H1 (cell line): ENCODE data around the gene NPR1. TPM values are rescaled to one million over a fixed set of nuclear protein-coding genes. Genes with fewer than 3 reads are reported as not detected.

Source experiments
- CTCF ChIA-PET: fragments of 300-600 bp; sonication (Branson Sonifier 250); formaldehyde crosslinking; loops from one replicate; lab custom pipeline; 2021; ENCODE audit not compliant: partially characterized antibody; lab: Charles Lee
- POLR2A ChIA-PET: fragments of 300-600 bp; sonication (Branson Sonifier 250); formaldehyde crosslinking; loops from one replicate; lab custom pipeline; 2021; ENCODE audit warnings: inconsistent platforms; ENCODE audit not compliant: partially characterized antibody; lab: Charles Lee
- DNase-seq, 2 experiments: peaks; one replicate each; pipeline versions ENCODE4 v3.0.0 to v3.0.0-alpha.2; 2010 to 2022; ENCODE audit warnings: low spot score in 2 of 2, low read depth in 1 of 2, mixed read lengths in 1 of 2
- FAIRE-seq: peaks from 2 replicates; lab custom pipeline; 2011; peaks lifted over from hg19 to GRCh38; lab: Jason Lieb, UNC
- H2AFZ ChIP-seq: 2 replicates; pipeline ENCODE4 v1.8.1; 2012; ENCODE audit warnings: low read length, inconsistent platforms
- H2AK5ac ChIP-seq: 2 replicates; pipeline ENCODE4 v1.6.1; 2013; ENCODE audit warnings: low read depth, low read length
- H2BK120ac ChIP-seq: replicated peaks from 2 replicates; pipeline ENCODE3; 2013; ENCODE audit warnings: low read depth, low read length, inconsistent platforms
- H2BK12ac ChIP-seq: 2 replicates; pipeline ENCODE4 v1.6.1; 2013; ENCODE audit warnings: low read depth, low read length
- H2BK15ac ChIP-seq: 2 replicates; pipeline ENCODE4 v1.6.1; 2013; ENCODE audit warnings: low read length
- H2BK20ac ChIP-seq: 2 replicates; pipeline ENCODE4 v1.6.1; 2013; ENCODE audit warnings: low read length
- H2BK5ac ChIP-seq: 2 replicates; pipeline ENCODE4 v1.6.1; 2013; ENCODE audit warnings: low read depth, low read length
- H3K14ac ChIP-seq: 2 replicates; pipeline ENCODE4 v1.6.1; 2013; ENCODE audit warnings: inconsistent platforms; ENCODE audit not compliant: insufficient read length
- H3K18ac ChIP-seq: 2 replicates; pipeline ENCODE4 v1.6.1; 2013; ENCODE audit warnings: low read length; ENCODE audit errors: extremely low read depth
- H3K23ac ChIP-seq: 2 replicates; pipeline ENCODE4 v1.6.1; 2013; ENCODE audit warnings: inconsistent platforms; ENCODE audit not compliant: insufficient read length
- H3K23me2 ChIP-seq: 2 replicates; pipeline ENCODE4 v1.6.1; 2013; ENCODE audit warnings: low read depth, low read length
- H3K27ac ChIP-seq: 2 replicates; pipeline ENCODE4 v1.6.1; 2011; ENCODE audit warnings: low read depth, low read length, inconsistent platforms
- H3K27me3 ChIP-seq, 4 experiments: replicated peaks in 1 of 4; 1 replicate in 1 of 4; 2 replicates in 3 of 4; pipeline versions ENCODE4 v1.6.1 to v1.8.1; 2011 to 2013; ENCODE audit warnings: low read length in 3 of 4, mild to moderate bottlenecking in 3 of 4, inconsistent platforms in 2 of 4, mixed read lengths in 2 of 4, moderate library complexity in 1 of 4; ENCODE audit not compliant: control insufficient read depth in 3 of 4, insufficient read depth in 3 of 4; ENCODE audit errors: extremely low read depth in 1 of 4
- H3K36me3 ChIP-seq, 4 experiments: 2 replicates each; pipeline versions ENCODE4 v1.6.1 to v1.8.1; 2011 to 2013; ENCODE audit warnings: mild to moderate bottlenecking in 4 of 4, low read length in 3 of 4, moderate library complexity in 2 of 4, control low read depth in 1 of 4, inconsistent platforms in 1 of 4; ENCODE audit not compliant: insufficient read depth in 4 of 4, control insufficient read depth in 2 of 4
- H3K4ac ChIP-seq: replicated peaks from 2 replicates; pipeline ENCODE3; 2013; ENCODE audit warnings: low read length, low read depth, mixed read lengths, inconsistent platforms; ENCODE audit not compliant: insufficient read length
- H3K4me1 ChIP-seq, 4 experiments: replicated peaks in 1 of 4; 1 replicate in 1 of 4; 2 replicates in 3 of 4; pipeline versions ENCODE4 v1.6.1 to v1.8.1; 2011 to 2013; ENCODE audit warnings: low read length in 3 of 4, inconsistent platforms in 2 of 4, mixed read lengths in 1 of 4; ENCODE audit not compliant: insufficient read depth in 4 of 4, control insufficient read depth in 3 of 4
- H3K4me2 ChIP-seq, 2 experiments: 2 replicates each; pipeline versions ENCODE4 v1.6.1 to v1.8.1; 2011 to 2013; ENCODE audit warnings: low read depth in 2 of 2, low read length in 2 of 2, control low read depth in 1 of 2, inconsistent platforms in 1 of 2, mild to moderate bottlenecking in 1 of 2; ENCODE audit not compliant: insufficient read depth in 1 of 2
- H3K4me3 ChIP-seq, 4 experiments: fragments of 200-600, 300-600 bp in 1 of 4; sonication (generic), shearing (Covaris generic), sonication (Bioruptor Twin) in 1 of 4; 2 replicates each; pipeline versions ENCODE4 v1.5.1 to v1.8.1; 2011 to 2016; ENCODE audit warnings: low read length in 4 of 4, low read depth in 3 of 4, control low read depth in 2 of 4, inconsistent platforms in 2 of 4, mild to moderate bottlenecking in 2 of 4, mixed read lengths in 1 of 4, moderate library complexity in 1 of 4; ENCODE audit not compliant: insufficient read depth in 2 of 4; ENCODE audit errors: extremely low read depth in 1 of 4
- H3K56ac ChIP-seq: replicated peaks from 2 replicates; pipeline ENCODE3; 2013; ENCODE audit warnings: low read depth, mild to moderate bottlenecking, mixed read lengths, low read length, inconsistent platforms; ENCODE audit not compliant: insufficient read length
- H3K79me1 ChIP-seq: 2 replicates; pipeline ENCODE4 v1.6.1; 2013; ENCODE audit warnings: low read depth, low read length, control low read depth
- H3K79me2 ChIP-seq, 2 experiments: 2 replicates each; pipeline versions ENCODE4 v1.6.1 to v1.8.1; 2012 to 2013; ENCODE audit warnings: low read length in 2 of 2, mild to moderate bottlenecking in 2 of 2, inconsistent platforms in 1 of 2; ENCODE audit not compliant: insufficient read depth in 2 of 2, control insufficient read depth in 1 of 2
- H3K9ac ChIP-seq, 4 experiments: replicated peaks in 1 of 4; 1 replicate in 1 of 4; 2 replicates in 3 of 4; pipeline versions ENCODE4 v1.6.1 to v1.8.1; 2011 to 2013; ENCODE audit warnings: low read depth in 3 of 4, low read length in 3 of 4, control low read depth in 2 of 4, mild to moderate bottlenecking in 2 of 4, moderate library complexity in 2 of 4, inconsistent platforms in 1 of 4; ENCODE audit errors: extremely low read depth in 1 of 4
- H3K9me3 ChIP-seq, 2 experiments: 2 replicates each; pipeline versions ENCODE4 v1.6.1 to v1.8.1; 2012 to 2013; ENCODE audit warnings: mild to moderate bottlenecking in 2 of 2, moderate library complexity in 2 of 2, control low read depth in 1 of 2, inconsistent platforms in 1 of 2, low read depth in 1 of 2, low read length in 1 of 2, mixed read lengths in 1 of 2; ENCODE audit not compliant: insufficient read depth in 2 of 2
- H4K20me1 ChIP-seq, 2 experiments: replicated peaks in 1 of 2; 2 replicates each; pipeline versions ENCODE3 to v1.8.1; 2011 to 2013; ENCODE audit warnings: inconsistent platforms in 2 of 2, low read length in 2 of 2, mild to moderate bottlenecking in 1 of 2; ENCODE audit not compliant: insufficient read depth in 2 of 2, control insufficient read depth in 1 of 2
- H4K5ac ChIP-seq: 2 replicates; pipeline ENCODE4 v1.6.1; 2013; ENCODE audit warnings: low read length, low read depth, mixed read lengths, inconsistent platforms; ENCODE audit not compliant: insufficient read length
- H4K8ac ChIP-seq: 2 replicates; pipeline ENCODE4 v1.8.0; 2013; ENCODE audit warnings: mild to moderate bottlenecking, moderate library complexity, low read length, inconsistent platforms; ENCODE audit not compliant: insufficient read depth; ENCODE audit errors: extremely low read depth
- H4K91ac ChIP-seq: replicated peaks from 2 replicates; pipeline ENCODE3; 2013; ENCODE audit warnings: low read length, mixed read lengths, inconsistent platforms; ENCODE audit not compliant: insufficient read length
- BCL11A ChIP-seq, 2 experiments: IDR thresholded peaks; one replicate each; pipeline ENCODE4 v1.6.1; 2011; ENCODE audit warnings: low read depth in 2 of 2, low read length in 2 of 2, mild to moderate bottlenecking in 2 of 2
- CEBPB ChIP-seq: IDR thresholded peaks from 2 replicates; pipeline ENCODE4 v1.6.1; 2012; ENCODE audit warnings: low read depth, low read length
- CHD2 ChIP-seq: IDR thresholded peaks from 2 replicates; pipeline ENCODE4 v1.6.1; 2012; ENCODE audit warnings: low read length, improper control_type of control experiment
- JUN ChIP-seq: IDR thresholded peaks from 2 replicates; pipeline ENCODE4 v1.6.1; 2011; ENCODE audit warnings: low read depth, mild to moderate bottlenecking, improper control_type of control experiment, low read length
- NANOG ChIP-seq: IDR thresholded peaks from 2 replicates; pipeline ENCODE4 v1.6.1; 2011; ENCODE audit warnings: low read length, low read depth, mild to moderate bottlenecking, inconsistent platforms; ENCODE audit not compliant: insufficient read depth, poor library complexity, severe bottlenecking
- PHF8 ChIP-seq: fragments of 200-600 bp; sonication (generic); conservative IDR thresholded peaks from 2 replicates; pipeline ENCODE4 v1.7.1; 2012; ENCODE audit warnings: low read depth, mild to moderate bottlenecking, inconsistent platforms, low read length, moderate library complexity
- POU5F1 ChIP-seq: IDR thresholded peaks from 2 replicates; pipeline ENCODE4 v1.6.1; 2011; ENCODE audit warnings: low read depth, mild to moderate bottlenecking, low read length, moderate library complexity
- SIRT6 ChIP-seq: IDR thresholded peaks from one replicate; pipeline ENCODE4 v1.7.1; 2012; ENCODE audit warnings: low read length, inconsistent platforms
- SIX5 ChIP-seq: IDR thresholded peaks from 2 replicates; pipeline ENCODE4 v1.6.1; 2011; ENCODE audit warnings: mild to moderate bottlenecking, low read depth, low read length
- SP2 ChIP-seq: IDR thresholded peaks from 2 replicates; pipeline ENCODE4 v1.6.1; 2012; ENCODE audit warnings: mild to moderate bottlenecking, low read length, inconsistent platforms
- SP4 ChIP-seq: IDR thresholded peaks from 2 replicates; pipeline ENCODE4 v1.6.1; 2012; ENCODE audit warnings: low read length, inconsistent platforms
- SUZ12 ChIP-seq: fragments of 200-600 bp; sonication (generic); IDR thresholded peaks from 2 replicates; pipeline ENCODE4 v1.6.1; 2012; ENCODE audit warnings: mild to moderate bottlenecking, inconsistent platforms, low read length, moderate library complexity, mixed read lengths
- TCF12 ChIP-seq: IDR thresholded peaks from 2 replicates; pipeline ENCODE4 v1.6.1; 2011; ENCODE audit warnings: low read depth, mild to moderate bottlenecking, low read length
- ZNF274 ChIP-seq: IDR thresholded peaks from 2 replicates; pipeline ENCODE4 v1.7.0; 2012; ENCODE audit warnings: low read length, borderline replicate concordance; ENCODE audit errors: extremely low read depth
- WGBS, 2 experiments: shearing (Covaris generic) in 1 of 2; methylation state at CpG; one replicate each; pipeline versions ENCODE4 v1.1.6 to v1.1.7; 2013 to 2015; ENCODE audit warnings: low lambda C conversion rate in 2 of 2, mixed read lengths in 2 of 2, inconsistent platforms in 1 of 2, low coverage in 1 of 2, missing lambda C conversion rate in 1 of 2; ENCODE audit not compliant: insufficient replicate concordance in 2 of 2, insufficient coverage in 1 of 2, insufficient read length in 1 of 2; ENCODE audit errors: extremely low coverage in 1 of 2, missing lambda C conversion rate in 1 of 2; 5-methylcytosine and 5-hydroxymethylcytosine counted together
- polyA plus RNA-seq, 7 experiments: library from polyadenylated mRNA; depleted of rRNA in 3 of 7; stranded (reverse) in 5 of 7; unstranded in 2 of 7; fragments of >200 nt in 5 of 7; fragments of 200-250 nt in 2 of 7; gene quantifications; 1 replicate in 5 of 7; 2 replicates in 1 of 7; 4 replicates in 1 of 7; pipeline versions ENCODE4 v1.2.1 to v1.2.3, GENCODE V29; 2011 to 2013; ENCODE audit warnings: missing spikeins in 2 of 7, mixed read lengths in 2 of 7
- total RNA-seq: library from RNA; stranded (reverse); fragmentation: NEBNext Ultra II Directional; extraction: Animal tissue kit (Norgen Biotek cat#: 25700); gene quantifications from 2 replicates; pipeline ENCODE4 v1.2.1, GENCODE V29; 2021
- TF ChIP-seq, protein P1 (sequence below): IDR thresholded peaks from 2 replicates; pipeline ENCODE4 v1.6.1; 2011; ENCODE audit warnings: low read length, improper control_type of control experiment

NPR1 gene
- total and polyA plus RNA-seq, 2 of the 8 experiments (the other 6 are each of a cell fraction or from before 2014, with no cell fraction given), result 11.7 to 13.2 TPM

GRCh38 chr1:153639280-153639679 is 39.2 kb upstream of the NPR1 start:
- H2BK120ac ChIP-seq, result no peak overlapping the region
- no peak for FAIRE-seq
- H4K20me1 ChIP-seq, result peaks cover 4 to 6% of the 10 kb centered on the region in 2 experiments
- H2BK5ac ChIP-seq, result no peak overlapping the region
- no peak overlapping the region for H3K4me2 ChIP-seq
- no peak overlapping the region for H3K18ac ChIP-seq
- no peak overlapping the region for H4K91ac ChIP-seq
- H3K79me1 ChIP-seq, result no peaks in the 10 kb centered on the region
- H3K56ac ChIP-seq, result no peak overlapping the region
- H3K4me1 ChIP-seq, result no peaks in the 10 kb centered on the region
- H2AK5ac ChIP-seq, result no peak overlapping the region
- H3K79me2 ChIP-seq, result peaks cover 0 to 47% of the 10 kb centered on the region in 2 experiments; a peak in 3 of 4 replicates
- H3K9ac ChIP-seq, result no peak overlapping the region
- H2BK15ac ChIP-seq, result no peak overlapping the region
- H3K4ac ChIP-seq, result no peak overlapping the region
- H3K23me2 ChIP-seq, result no peaks in the 10 kb centered on the region
- peaks cover 56 to 85% (median 76%) of the 10 kb centered on the region in 4 experiments for H3K36me3 ChIP-seq
- 88% methylated on average over 3 of the region's 3 CpGs; no CpG with 5 or more reads in 1 of the 2 experiments for WGBS, 2 experiments
- H3K4me3 ChIP-seq, result no peak overlapping the region
- ChIA-PET CTCF (interaction anchor here (0.6 to 5.4 kb wide), 2 partner anchors 11 to 38 kb away, joined by 3 to 28 read pairs; partner anchors contain the start of genes S100A1 and S100A13), POLR2A (interaction anchor here (1.1 to 16.2 kb wide), 6 partner anchors 7 to 120 kb away, joined by 3 to 343 read pairs (median 18); partner anchors contain the start of genes ILF2, S100A1, S100A13 and SNAPIN)
- no peak overlapping the region for H3K14ac ChIP-seq
- H4K5ac ChIP-seq, result no peak overlapping the region
- H3K23ac ChIP-seq, result no peak overlapping the region
- no peak overlapping the region for H2BK12ac ChIP-seq
- no peaks in the 10 kb centered on the region for H3K9me3 ChIP-seq
- no peak overlapping the region for H2BK20ac ChIP-seq
- no peak overlapping the region for H2AFZ ChIP-seq
- no peak overlapping the region for H3K27ac ChIP-seq
- no peak for DNase-seq
- no peaks in the 10 kb centered on the region for H3K27me3 ChIP-seq
- no peak overlapping the region for H4K8ac ChIP-seq
- no peak for TF ChIP-seq SUZ12
- no peak for TF ChIP-seq BCL11A (IDR thresholded peaks at IDR 0.05; ENCODE audit: low read depth in 2 of 2, low read length in 2 of 2)
- no peak for TF ChIP-seq PHF8
- no peak for TF ChIP-seq POU5F1
- no peak for TF ChIP-seq TCF12
- no peak for TF ChIP-seq SP2
- TF ChIP-seq NANOG, result no peak
- TF ChIP-seq, protein P1, sequence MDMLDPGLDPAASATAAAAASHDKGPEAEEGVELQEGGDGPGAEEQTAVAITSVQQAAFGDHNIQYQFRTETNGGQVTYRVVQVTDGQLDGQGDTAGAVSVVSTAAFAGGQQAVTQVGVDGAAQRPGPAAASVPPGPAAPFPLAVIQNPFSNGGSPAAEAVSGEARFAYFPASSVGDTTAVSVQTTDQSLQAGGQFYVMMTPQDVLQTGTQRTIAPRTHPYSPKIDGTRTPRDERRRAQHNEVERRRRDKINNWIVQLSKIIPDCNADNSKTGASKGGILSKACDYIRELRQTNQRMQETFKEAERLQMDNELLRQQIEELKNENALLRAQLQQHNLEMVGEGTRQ, result no peak
- TF ChIP-seq ZNF274, result no peak
- no peak for TF ChIP-seq JUN
- no peak for TF ChIP-seq SP4
- no peak for TF ChIP-seq CHD2
- no peak for TF ChIP-seq SIRT6
- no peak for TF ChIP-seq SIX5
- TF ChIP-seq CEBPB, result no peak
